HG02885 (cell line): ENCODE results near the gene NUCB1.

Source experiments
- ATAC-seq: cut with Tn5 transposase; IDR thresholded peaks from one replicate; pipeline ENCODE4 v1.9.1; 2021; ENCODE audit warnings: mild to moderate bottlenecking; ENCODE audit not compliant: unreplicated experiment, poor library complexity

NUCB1 gene

DNA sequence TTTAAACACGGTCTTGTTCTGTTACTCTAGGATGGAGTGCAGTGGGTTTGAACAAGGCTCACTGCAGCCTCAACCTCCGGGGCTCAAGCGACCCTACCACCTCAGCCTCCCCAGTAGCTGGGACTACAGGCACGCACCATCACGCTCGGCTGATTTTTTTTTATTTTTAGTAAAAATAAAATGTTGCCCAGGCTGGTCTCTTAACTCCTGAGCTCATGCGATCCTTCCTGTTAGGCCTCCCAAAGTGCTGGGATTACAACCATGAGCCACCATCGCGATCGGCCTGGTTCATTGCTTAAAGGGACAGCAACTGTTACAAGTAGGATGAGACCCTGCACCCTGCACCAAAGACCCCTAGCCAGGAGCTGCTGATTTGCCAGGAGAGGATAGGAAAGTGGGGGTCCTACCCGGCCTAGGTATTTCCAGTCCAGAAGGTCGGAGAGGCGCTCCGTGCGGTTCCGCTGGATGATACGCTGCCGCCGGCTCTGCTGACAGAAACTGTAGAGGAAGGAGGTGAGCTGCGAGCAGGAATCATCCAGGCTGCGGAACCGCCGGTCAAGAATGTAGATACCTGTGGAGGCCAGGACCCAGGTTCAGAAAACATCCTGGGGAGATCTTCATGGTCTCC lies 70.1 kb downstream of the NUCB1 start:
- ATAC-seq, result no peak

DNA sequence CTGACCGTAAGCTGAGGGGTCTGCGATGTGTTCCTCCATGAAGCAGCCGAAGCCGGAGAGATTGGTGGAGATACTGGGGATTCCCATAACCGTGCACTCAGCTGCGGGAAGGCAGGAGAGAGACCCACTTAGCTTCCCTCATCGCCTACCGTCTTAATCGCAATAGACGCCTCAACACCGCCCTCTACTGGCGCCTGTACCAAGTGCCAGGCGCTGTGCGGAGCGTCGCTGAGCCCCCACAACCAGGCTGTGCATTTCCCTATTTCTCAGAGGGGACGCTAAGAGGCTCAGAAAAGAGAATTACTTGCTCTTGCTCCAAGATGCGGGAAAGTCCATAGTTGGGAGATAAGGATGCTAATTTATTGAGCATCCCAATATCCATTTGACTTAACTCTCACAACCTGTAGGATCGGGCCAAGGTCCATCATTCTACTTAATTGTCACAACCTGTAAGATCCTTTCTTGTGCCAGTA lies 70.8 kb downstream of the NUCB1 start:
- ATAC-seq, result peak; percentile 41
